PC-9 (cell line): Measurements from ENCODE around the gene SLIT1.

ENCODE experiments used
- CTCF ChIP-seq: fragments of 200-600 bp; sonication (generic); conservative IDR thresholded peaks from 2 replicates; pipeline ENCODE4 v1.6.1; 2017; ENCODE audit warnings: mixed run types, antibody characterized with exemption, mild to moderate bottlenecking, moderate library complexity
- EZH2 ChIP-seq: fragments of 200-600 bp; sonication (generic); IDR thresholded peaks from 2 replicates; pipeline ENCODE4 v1.8.0; 2017; ENCODE audit warnings: antibody characterized with exemption, low read depth

- TF ChIP-seq CTCF (no peak), EZH2 (no peak)
Measured at GRCh38 chr10:97063983-97064837, 121.5 kb downstream of the SLIT1 start.
